ENCODE measurements around the gene PRKCE.

The PRKCE gene

DNA sequence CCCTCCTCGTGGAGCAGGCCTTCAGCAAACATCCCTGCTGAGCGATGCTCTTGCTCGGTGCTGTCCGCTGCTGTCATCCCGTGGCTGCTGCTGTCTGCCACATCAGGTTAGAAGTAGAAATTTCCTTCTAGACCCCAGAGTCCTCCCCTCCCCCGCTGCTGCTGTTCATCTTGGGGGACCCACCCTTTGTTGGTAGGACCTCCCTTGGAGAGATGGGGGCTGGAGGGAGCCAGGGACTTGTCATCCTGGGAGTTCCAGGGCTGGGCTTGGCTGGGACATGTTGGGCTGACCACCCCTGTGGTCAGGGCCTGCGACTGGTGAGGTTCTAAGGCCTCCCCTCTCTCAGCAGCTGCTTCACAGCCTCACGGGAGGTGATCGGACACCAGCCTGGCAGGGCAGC lies 122.4 kb downstream of the PRKCE start:
- Histone ChIP-seq H3K9me3 (no peaks in the 10 kb centered on the region), H3K4me3 (no peak overlapping the region), H3K4me1 (peaks cover 0 to 5% (median 0%) of the 10 kb centered on the region in 4 donors), H3K27ac (no peak overlapping the region), H3K36me3 (no peaks in the 10 kb centered on the region), H3K27me3 (no peaks in the 10 kb centered on the region)
- intact Hi-C loops (cut with DNase I; ENCODE audit: low total_unique reads), result no loop called here
- DNase-seq, result no peak
- TF ChIP-seq, protein P1, sequence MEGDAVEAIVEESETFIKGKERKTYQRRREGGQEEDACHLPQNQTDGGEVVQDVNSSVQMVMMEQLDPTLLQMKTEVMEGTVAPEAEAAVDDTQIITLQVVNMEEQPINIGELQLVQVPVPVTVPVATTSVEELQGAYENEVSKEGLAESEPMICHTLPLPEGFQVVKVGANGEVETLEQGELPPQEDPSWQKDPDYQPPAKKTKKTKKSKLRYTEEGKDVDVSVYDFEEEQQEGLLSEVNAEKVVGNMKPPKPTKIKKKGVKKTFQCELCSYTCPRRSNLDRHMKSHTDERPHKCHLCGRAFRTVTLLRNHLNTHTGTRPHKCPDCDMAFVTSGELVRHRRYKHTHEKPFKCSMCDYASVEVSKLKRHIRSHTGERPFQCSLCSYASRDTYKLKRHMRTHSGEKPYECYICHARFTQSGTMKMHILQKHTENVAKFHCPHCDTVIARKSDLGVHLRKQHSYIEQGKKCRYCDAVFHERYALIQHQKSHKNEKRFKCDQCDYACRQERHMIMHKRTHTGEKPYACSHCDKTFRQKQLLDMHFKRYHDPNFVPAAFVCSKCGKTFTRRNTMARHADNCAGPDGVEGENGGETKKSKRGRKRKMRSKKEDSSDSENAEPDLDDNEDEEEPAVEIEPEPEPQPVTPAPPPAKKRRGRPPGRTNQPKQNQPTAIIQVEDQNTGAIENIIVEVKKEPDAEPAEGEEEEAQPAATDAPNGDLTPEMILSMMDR (IDR thresholded peaks at IDR 0.05), result no peak

- Histone ChIP-seq H3K27me3 (no peaks in the 10 kb centered on the region), H3K4me3 (no peak overlapping the region), H3K27ac (no peak overlapping the region), H3K9me3 (no peaks in the 10 kb centered on the region), H3K4me1 (peaks cover 0 to 5% (median 0%) of the 10 kb centered on the region in 4 donors), H3K36me3 (no peaks in the 10 kb centered on the region)
- TF ChIP-seq, protein P1 (IDR thresholded peaks at IDR 0.05), result no peak
- intact Hi-C loops (cut with DNase I; ENCODE audit: low total_unique reads), result loop anchor here (5.0 kb wide), 2 partner anchors 127 to 163 kb away; no protein-coding TSS in a partner anchor
- no peak for DNase-seq
Observed at GRCh38 chr2:45774688-45775244, 123.3 kb downstream of the PRKCE start.

DNA sequence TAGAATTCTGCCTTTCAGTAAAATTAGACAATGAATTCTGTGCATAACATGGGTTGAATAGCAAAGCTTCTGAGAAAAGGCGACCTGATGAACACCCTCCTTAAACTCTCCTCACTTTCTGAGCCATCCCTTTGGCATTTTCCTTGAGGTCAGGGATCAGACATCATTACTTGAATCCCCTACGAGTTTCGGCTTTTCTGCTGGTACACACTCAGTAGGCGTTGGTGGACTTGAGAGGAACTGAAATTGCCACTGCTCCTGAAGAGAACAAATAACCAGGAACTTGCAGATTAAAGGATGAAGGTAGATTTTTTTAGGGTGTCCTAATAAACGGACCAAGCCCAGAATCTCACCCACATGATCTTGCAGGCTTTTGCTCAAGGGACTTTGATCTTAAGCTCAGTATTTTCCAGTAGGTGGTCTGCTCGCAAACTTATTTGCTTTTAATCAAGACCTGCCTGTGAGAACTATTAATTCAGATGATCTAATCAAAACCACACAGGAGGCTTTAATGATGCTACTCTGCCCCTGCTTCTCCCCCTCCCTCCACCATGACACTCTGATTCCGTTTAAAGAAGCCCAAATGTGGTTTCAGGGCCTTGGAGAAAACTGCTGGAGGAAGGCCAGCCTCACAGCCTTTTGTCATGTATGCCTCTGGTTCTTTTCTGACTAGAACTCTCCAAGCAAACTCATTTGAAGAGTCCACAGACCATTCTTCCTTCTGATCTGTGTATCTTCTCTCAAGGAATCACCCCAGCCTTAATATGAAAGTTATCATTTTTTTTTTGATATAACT lies 124.9 kb downstream of the PRKCE start:
- DNase-seq, result no peak
- TF ChIP-seq, protein P1 (IDR thresholded peaks at IDR 0.05), result no peak
- Histone ChIP-seq H3K36me3 (no peaks in the 10 kb centered on the region), H3K4me1 (peaks cover 0 to 5% (median 0%) of the 10 kb centered on the region in 4 donors), H3K27ac (no peak overlapping the region), H3K9me3 (no peaks in the 10 kb centered on the region), H3K4me3 (no peak overlapping the region), H3K27me3 (no peaks in the 10 kb centered on the region)
- intact Hi-C loops (cut with DNase I; ENCODE audit: low total_unique reads), result loop anchor here (5.0 kb wide), 2 partner anchors 129 to 161 kb away; no protein-coding TSS in a partner anchor

GRCh38 chr2:45777996-45778719 lies 126.7 kb downstream of the PRKCE start:
- Histone ChIP-seq H3K27me3 (no peaks in the 10 kb centered on the region), H3K27ac (no peak overlapping the region), H3K4me1 (peaks cover 0 to 12% (median 0%) of the 10 kb centered on the region in 4 donors), H3K36me3 (no peaks in the 10 kb centered on the region), H3K9me3 (no peaks in the 10 kb centered on the region), H3K4me3 (no peak overlapping the region)
- intact Hi-C loops (cut with DNase I; ENCODE audit: low total_unique reads), result loop anchor here (5.0 kb wide), 2 partner anchors 131 to 159 kb away; no protein-coding TSS in a partner anchor
- TF ChIP-seq, protein P1 (IDR thresholded peaks at IDR 0.05), result no peak
- DNase-seq, result no peak

GRCh38 chr2:45778720-45779171 lies 127.3 kb downstream of the PRKCE start:
- H3K27me3 ChIP-seq, result no peaks in the 10 kb centered on the region
- intact Hi-C loops (cut with DNase I; ENCODE audit: low total_unique reads), result loop anchor here (5.0 kb wide), 2 partner anchors 131 to 159 kb away; no protein-coding TSS in a partner anchor
- peak in 1 of 2 donors; percentile 65 for DNase-seq
- no peaks in the 10 kb centered on the region for H3K36me3 ChIP-seq
- TF ChIP-seq, protein P1 (IDR thresholded peaks at IDR 0.05), result peak; percentile 73 to 78
- H3K4me1 ChIP-seq, result peaks cover 0 to 12% (median 2%) of the 10 kb centered on the region in 4 donors
- H3K9me3 ChIP-seq, result no peaks in the 10 kb centered on the region
- H3K27ac ChIP-seq, result no peak overlapping the region
- H3K4me3 ChIP-seq, result no peak overlapping the region
